Activated CD4-positive, CD25-positive, alpha-beta regulatory T cell treated with anti-CD3 and anti-CD28 coated beads, Interleukin-2, amount 50 U/mL, for 24 hours (primary cell): ENCODE results near the gene ROR2.

Experiments used
- ATAC-seq, 2 donors: fragments of 150-1000 bp; cut with Tn5 transposase; one replicate each; pipeline ENCODE4 v1.10.0; 2021; ENCODE audit warnings: mild to moderate bottlenecking in 1 of 2, moderate library complexity in 1 of 2

Gene ROR2

GRCh38 chr9:91840882-91841281 lies 109.1 kb downstream of the ROR2 start:
- no peak for ATAC-seq

- ATAC-seq: no peak
These were observed 109.6 kb downstream of the ROR2 start for GRCh38 chr9:91840469-91840868.

DNA sequence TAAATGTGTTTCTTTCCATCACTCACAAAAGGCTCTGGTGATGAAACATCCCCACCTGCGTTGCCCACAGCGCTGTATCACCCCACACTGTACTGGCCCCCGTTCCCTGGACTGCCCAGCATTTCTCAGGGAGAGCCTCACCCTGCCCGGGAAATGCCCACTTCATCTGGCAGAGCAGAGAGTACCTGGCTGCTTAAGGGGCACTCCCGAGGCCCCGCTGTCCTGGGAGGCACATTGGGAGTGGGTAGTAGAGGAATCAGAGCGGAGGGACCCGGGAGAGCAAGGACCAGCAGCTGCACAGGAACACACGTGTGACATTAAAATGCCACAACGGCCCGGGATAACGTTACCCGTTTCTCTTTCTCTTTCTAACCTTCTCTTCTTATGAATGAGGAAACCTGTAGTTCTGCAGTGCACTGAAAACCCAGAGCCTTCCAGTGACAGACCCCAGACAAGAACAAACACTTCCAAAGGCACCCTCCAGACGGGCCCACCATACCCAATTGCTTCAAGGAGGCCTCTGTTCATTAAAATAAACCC lies 110.0 kb downstream of the ROR2 start:
- no peak for ATAC-seq

GRCh38 chr9:91837981-91838731 lies 111.9 kb downstream of the ROR2 start:
- no peak for ATAC-seq

- ATAC-seq: no peak
These were observed 113.5 kb downstream of the ROR2 start for GRCh38 chr9:91836515-91836914.

GRCh38 chr9:91835632-91836031 lies 114.4 kb downstream of the ROR2 start:
- ATAC-seq: no peak

DNA sequence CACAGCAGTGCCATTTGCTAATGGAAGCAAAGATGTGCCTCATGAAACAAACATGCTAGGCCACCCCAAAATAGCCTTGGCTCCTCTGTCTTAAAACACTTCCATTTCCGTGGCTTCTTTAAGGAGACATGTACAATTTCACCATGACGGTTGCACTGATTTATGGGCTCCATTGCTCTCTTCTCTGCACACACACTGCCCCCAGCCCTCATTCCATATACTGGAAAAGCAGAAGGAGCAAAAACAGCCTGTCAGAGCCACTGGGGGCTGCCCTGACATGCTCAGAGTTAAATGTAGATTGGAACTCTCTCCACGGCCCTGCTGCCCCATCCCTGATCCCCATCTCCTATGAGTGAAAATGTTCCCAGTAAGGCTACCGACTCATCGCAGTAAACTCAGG lies 114.8 kb downstream of the ROR2 start:
- no peak for ATAC-seq

- ATAC-seq: no peak
These were observed 115.3 kb downstream of the ROR2 start for GRCh38 chr9:91834740-91835139.

DNA sequence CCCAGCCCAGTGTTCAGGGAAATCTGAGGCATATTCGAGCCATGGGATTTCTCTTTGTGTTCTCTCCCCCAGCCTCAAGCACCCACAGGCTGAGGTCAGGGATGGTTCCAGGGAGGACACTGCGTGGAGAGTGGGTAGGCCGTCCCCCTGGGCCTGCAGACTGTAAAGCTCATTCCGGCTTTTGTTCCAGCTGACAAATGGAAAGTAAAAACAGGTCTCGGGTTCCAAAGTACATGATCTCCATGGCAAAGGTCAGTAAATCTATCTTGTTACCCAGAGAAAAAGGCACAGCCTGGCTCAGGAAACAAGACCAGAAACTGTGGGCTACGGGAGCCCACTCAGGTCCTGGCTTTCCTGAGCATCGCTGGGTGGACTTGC lies 116.2 kb downstream of the ROR2 start:
- no peak for ATAC-seq

GRCh38 chr9:91833096-91833877 lies 116.7 kb downstream of the ROR2 start:
- ATAC-seq: no peak

GRCh38 chr9:91832322-91832721 lies 117.7 kb downstream of the ROR2 start:
- ATAC-seq: no peak

DNA sequence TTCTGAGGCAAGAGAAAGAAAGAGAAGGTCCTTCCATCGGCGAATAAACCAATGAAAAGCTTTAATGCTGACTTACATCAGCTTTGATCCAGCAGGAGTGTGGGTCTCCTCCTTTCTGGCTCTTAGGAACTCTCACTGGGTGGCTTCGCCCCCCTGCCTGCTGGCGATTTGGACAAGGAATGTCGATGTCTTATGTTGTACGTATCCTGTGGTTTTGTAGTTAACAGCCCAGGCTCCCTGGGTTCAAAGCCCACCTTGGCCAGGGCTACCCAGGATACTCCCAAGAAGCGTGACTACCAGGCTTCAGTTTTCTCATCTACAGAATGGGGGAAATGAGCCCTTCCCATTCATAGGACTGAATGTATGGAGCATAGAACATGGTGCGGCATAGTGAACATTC lies 124.2 kb downstream of the ROR2 start:
- no peak for ATAC-seq

GRCh38 chr9:91825422-91825821 lies 124.6 kb downstream of the ROR2 start:
- ATAC-seq: no peak

DNA sequence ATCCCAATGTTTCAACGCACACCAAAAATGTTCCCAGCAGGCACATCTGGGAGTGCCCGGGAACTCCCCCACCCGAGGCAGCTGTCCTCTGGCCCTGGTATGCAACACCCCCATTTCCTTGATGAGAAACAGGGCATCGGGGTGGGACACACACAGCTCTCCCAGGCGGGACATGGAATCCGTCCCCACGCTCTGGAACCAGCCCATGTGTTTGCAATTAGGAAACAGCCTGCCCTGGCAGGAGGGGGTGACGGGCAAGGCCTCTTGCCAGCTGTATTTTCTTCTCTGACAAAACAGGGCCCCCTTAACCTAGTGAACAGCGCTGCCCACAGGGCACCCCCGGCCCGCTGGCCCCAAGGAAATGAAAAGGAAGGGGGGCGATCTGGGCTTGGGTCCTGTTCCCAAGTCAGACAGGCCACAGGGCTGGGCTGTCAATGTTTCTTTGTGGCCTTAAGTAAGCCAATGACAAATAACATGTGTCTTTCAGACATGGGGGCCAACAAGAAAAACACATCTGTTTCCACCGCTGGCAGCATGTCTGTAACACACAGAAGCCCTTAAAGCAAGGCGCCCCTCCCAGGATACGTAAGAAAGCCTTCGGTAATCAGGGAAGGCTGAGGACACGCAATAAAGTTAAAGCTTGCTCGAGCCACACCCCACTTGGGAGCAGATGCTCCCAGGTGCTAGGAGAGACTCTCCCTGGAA lies 125.3 kb downstream of the ROR2 start:
- no peak for ATAC-seq

GRCh38 chr9:91824151-91824550 lies 125.9 kb downstream of the ROR2 start:
- ATAC-seq: no peak

- ATAC-seq: no peak
These were observed 128.8 kb downstream of the ROR2 start for GRCh38 chr9:91820949-91821880.

DNA sequence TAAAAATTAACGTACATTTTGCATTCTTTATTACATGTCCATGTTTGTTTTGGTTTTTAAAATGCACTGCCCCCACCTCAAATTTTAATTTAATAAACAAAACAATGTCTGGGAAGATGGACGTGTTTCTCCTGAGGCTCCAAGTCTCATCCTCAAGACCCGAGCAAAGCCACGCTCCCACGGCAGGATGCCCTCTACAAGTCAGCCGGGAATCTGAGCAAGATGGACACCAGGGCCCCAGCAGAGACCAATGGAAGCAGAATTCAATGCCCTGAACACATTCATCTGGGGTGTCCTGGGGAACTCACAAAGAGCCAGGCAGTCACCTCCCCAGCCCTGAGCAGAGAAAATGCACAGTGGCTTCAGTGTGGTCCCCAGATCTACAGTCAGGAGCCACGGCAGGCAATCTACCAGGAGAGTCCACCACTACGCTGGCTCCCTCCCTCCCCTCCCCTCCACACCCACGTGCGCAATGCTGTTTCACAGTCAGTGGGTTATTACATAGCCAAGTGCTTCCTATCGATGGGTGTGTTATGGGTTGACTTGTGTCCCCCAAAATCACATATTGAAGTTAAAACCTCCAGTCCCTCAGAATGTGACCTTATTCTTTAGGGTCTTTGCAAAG lies 129.8 kb downstream of the ROR2 start:
- ATAC-seq: no peak

- ATAC-seq: no peak
These were observed 131.2 kb downstream of the ROR2 start for GRCh38 chr9:91818647-91819403.

DNA sequence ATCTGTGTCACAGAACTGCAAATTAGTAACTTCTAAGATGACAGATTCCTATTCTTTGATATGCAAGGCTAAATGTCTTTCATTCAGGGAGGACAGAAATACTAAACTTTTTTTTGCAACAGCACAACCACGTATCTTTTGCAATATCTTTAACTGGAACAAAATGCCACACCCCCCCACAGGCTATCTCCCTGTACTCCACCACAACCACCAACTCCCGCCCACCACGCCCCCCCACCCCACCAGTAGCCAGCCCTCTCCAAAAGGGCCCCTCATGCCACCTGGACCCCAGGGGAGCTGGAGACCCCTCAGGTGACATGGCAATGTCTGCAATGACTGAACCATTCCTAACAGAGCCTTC lies 131.8 kb downstream of the ROR2 start:
- ATAC-seq: no peak

GRCh38 chr9:91817493-91818224 lies 132.4 kb downstream of the ROR2 start:
- no peak for ATAC-seq
